K562 (cell line): Measurements from ENCODE around the gene AP2A2. TPM values are rescaled to one million over a fixed set of nuclear protein-coding genes. Genes with fewer than 3 reads are reported as not detected.

Experiments
- CCNT2 ChIP-seq: IDR thresholded peaks from 2 replicates; pipeline ENCODE4 v1.6.1; 2011; ENCODE audit warnings: borderline replicate concordance, low read depth, mild to moderate bottlenecking, moderate library complexity, mixed read lengths, low read length; ENCODE audit not compliant: insufficient read length; ENCODE audit errors: extremely low read depth
- HDAC8 ChIP-seq: fragments of 450-650 bp; IDR thresholded peaks from 2 replicates; pipeline ENCODE4 v1.6.1; 2016; ENCODE audit warnings: mild to moderate bottlenecking, missing genetic modification characterization, moderate library complexity, missing compliant biosample characterization
- MAZ ChIP-seq, 2 experiments: fragments of 450-650 bp in 1 of 2; sonication (generic) in 1 of 2; formaldehyde crosslinking; IDR thresholded peaks in 1 of 2; conservative IDR thresholded peaks in 1 of 2; 2 replicates each; pipeline versions ENCODE4 v1.4.0 to v1.5.0; 2020; ENCODE audit warnings: mild to moderate bottlenecking in 1 of 2, missing genetic modification reagents in 1 of 2
- PURB ChIP-seq: sonication (generic); formaldehyde crosslinking; IDR thresholded peaks from 2 replicates; pipeline ENCODE4 v1.9.0; 2021; ENCODE audit warnings: low read depth, mild to moderate bottlenecking, missing genetic modification reagents
- SNRNP70 ChIP-seq: fragments of 200-400 bp; formaldehyde crosslinking; optimal IDR thresholded peaks from 2 replicates; pipeline ENCODE3; 2017; ENCODE audit warnings: low read depth, low read length
- ZBTB34 ChIP-seq: fragments of 250-450 bp; sonication (Bioruptor Pico); IDR thresholded peaks from 2 replicates; pipeline ENCODE4 v1.8.0; 2021; ENCODE audit warnings: mild to moderate bottlenecking, moderate library complexity
- polyA plus RNA-seq, 8 experiments: library from polyadenylated mRNA; depleted of rRNA in 4 of 8; stranded (reverse) in 5 of 8; unstranded in 3 of 8; fragments of >200 nt; fragmentation: Nextera tagmentation in 2 of 8; fragmentation: Illumina TruSeq in 1 of 8; extraction: Ambion mirVana in 2 of 8; extraction: Trizol in 1 of 8; gene quantifications; 2 replicates each; pipeline versions ENCODE4 v1.2.1 to v1.2.3, GENCODE V29; 2011 to 2014; ENCODE audit warnings: inconsistent platforms in 1 of 8, missing spikeins in 1 of 8
- total RNA-seq, 7 experiments: library from RNA; depleted of rRNA in 6 of 7; stranded (reverse); fragments of >200 nt in 6 of 7; fragmentation: Illumina TruSeq in 2 of 7; extraction: Trizol in 2 of 7; gene quantifications; 2 replicates each; pipeline versions ENCODE4 v1.2.1 to v1.2.3, GENCODE V29; 2011 to 2021; ENCODE audit warnings: low replicate concordance in 1 of 7
- TF ChIP-seq, protein P1 (sequence below): sonication (generic); formaldehyde crosslinking; IDR thresholded peaks from 2 replicates; pipeline ENCODE4 v1.8.0; 2022; ENCODE audit warnings: missing genetic modification reagents, mild to moderate bottlenecking, borderline replicate concordance
- TF ChIP-seq, protein P2 (sequence below): fragments of 250-450 bp; sonication (Bioruptor Pico); IDR thresholded peaks from 2 replicates; pipeline ENCODE4 v1.8.0; 2021; ENCODE audit warnings: moderate library complexity, mild to moderate bottlenecking, inconsistent platforms

Gene AP2A2
- total and polyA plus RNA-seq, 9 of the 15 experiments (the other 6 are each of a cell fraction or from before 2014, with no cell fraction given): 0.69 to 41.7 (median 15.2) TPM

DNA sequence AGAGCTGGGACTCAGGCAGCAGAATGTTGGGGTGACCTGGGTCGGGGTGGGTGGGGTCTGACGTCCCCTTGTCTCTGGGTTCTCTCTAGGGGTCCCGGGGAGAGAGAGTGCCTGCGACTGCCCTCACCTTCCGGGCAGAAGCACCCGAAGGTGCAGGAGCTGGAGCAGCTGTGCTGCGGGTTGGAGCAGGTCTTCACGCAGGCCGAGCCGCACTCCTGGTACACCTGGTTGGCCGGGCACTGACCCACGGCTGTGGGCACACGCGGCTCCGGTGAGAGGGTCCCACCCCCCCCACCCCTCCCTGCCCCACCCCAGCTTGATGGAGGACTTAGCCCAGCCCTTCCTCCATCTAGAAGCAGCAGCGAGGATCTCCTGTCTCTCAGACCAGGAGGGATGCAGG is 104.4 kb downstream of the AP2A2 start (continued):
- TF ChIP-seq ZBTB34 (CRISPR knock-in tag): no peak
- TF ChIP-seq PURB (CRISPR knock-in tag): no peak
- TF ChIP-seq MAZ (CRISPR knock-in tag; conservative IDR thresholded peaks at IDR 0.05 in 1 of 2, IDR thresholded peaks at IDR 0.05 in 1 of 2): no peak
- no peak for TF ChIP-seq HDAC8 (tag)
- no peak for TF ChIP-seq SNRNP70
- TF ChIP-seq, protein P1, sequence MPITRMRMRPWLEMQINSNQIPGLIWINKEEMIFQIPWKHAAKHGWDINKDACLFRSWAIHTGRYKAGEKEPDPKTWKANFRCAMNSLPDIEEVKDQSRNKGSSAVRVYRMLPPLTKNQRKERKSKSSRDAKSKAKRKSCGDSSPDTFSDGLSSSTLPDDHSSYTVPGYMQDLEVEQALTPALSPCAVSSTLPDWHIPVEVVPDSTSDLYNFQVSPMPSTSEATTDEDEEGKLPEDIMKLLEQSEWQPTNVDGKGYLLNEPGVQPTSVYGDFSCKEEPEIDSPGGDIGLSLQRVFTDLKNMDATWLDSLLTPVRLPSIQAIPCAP (CRISPR knock-in tag): no peak
- TF ChIP-seq, protein P2, sequence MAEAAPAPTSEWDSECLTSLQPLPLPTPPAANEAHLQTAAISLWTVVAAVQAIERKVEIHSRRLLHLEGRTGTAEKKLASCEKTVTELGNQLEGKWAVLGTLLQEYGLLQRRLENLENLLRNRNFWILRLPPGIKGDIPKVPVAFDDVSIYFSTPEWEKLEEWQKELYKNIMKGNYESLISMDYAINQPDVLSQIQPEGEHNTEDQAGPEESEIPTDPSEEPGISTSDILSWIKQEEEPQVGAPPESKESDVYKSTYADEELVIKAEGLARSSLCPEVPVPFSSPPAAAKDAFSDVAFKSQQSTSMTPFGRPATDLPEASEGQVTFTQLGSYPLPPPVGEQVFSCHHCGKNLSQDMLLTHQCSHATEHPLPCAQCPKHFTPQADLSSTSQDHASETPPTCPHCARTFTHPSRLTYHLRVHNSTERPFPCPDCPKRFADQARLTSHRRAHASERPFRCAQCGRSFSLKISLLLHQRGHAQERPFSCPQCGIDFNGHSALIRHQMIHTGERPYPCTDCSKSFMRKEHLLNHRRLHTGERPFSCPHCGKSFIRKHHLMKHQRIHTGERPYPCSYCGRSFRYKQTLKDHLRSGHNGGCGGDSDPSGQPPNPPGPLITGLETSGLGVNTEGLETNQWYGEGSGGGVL (CRISPR knock-in tag): no peak
- TF ChIP-seq CCNT2: no peak
